Right ventricle myocardium inferior (tissue), 1 donor: ENCODE data around the gene GAB2. TPM values are rescaled to one million over a fixed set of nuclear protein-coding genes. Genes with fewer than 3 reads are reported as not detected.
"Not testable (repeated sequence)": the region's sequence is repeated elsewhere in the genome, so short reads cannot be mapped to it uniquely, and the experiment has no call there.

ENCODE experiments used
- ATAC-seq: fragments of 200-7000 bp; cut with Tn5 transposase; one replicate; pipeline ENCODE4 v1.9.1; 2020; ENCODE audit warnings: mild to moderate bottlenecking, moderate library complexity
- DNase-seq: peaks from one replicate; pipeline ENCODE4 v3.0.0; 2021; ENCODE audit errors: missing footprints
- intact Hi-C: fragments of 100-400 bp; cut with DNase I; formaldehyde crosslinking; loops from one replicate; pipeline ENCODE4 v1.11.0; 2022
- total RNA-seq: library from RNA; stranded (reverse); fragmentation: NEBNext Ultra II Directional; extraction: Animal tissue kit (Norgen Biotek cat#: 25700); gene quantifications from one replicate; pipeline ENCODE4 v1.2.1, GENCODE V29; 2021
- donor health status: DM: no; HTN: yes; CAD: no; lungs with severe emphysema.

The GAB2 gene
- total RNA-seq, 1 donor from 2014 or later, result 15.6 TPM

GRCh38 chr11:78300108-78300839 lies 117.3 kb downstream of the GAB2 start:
- intact Hi-C loops, result no loop called here
- DNase-seq (no peak), ATAC-seq (no peak)

GRCh38 chr11:78299000-78299710 lies 118.5 kb downstream of the GAB2 start:
- no peak for ATAC-seq
- intact Hi-C loops, result no loop called here
- no peak for DNase-seq

- intact Hi-C loops, result no loop called here
- ATAC-seq (no peak), DNase-seq (no peak)
Measured at GRCh38 chr11:78298291-78298771, 119.3 kb downstream of the GAB2 start.

- peak; percentile 42 for ATAC-seq
- DNase-seq, result no peak
- intact Hi-C loops, result no loop called here
Measured at GRCh38 chr11:78295991-78296930, 121.4 kb downstream of the GAB2 start.

- ATAC-seq, result no peak
- no peak for DNase-seq
- intact Hi-C loops, result no loop called here
Measured at GRCh38 chr11:78295347-78295746, 122.3 kb downstream of the GAB2 start.

GRCh38 chr11:78294100-78294499 lies 123.5 kb downstream of the GAB2 start:
- intact Hi-C loops, ATAC-seq, DNase-seq: not testable (repeated sequence)

GRCh38 chr11:78293536-78293935 lies 124.1 kb downstream of the GAB2 start:
- no peak for ATAC-seq
- no peak for DNase-seq
- intact Hi-C loops, result no loop called here

- intact Hi-C loops, result no loop called here
- ATAC-seq, result no peak
- no peak for DNase-seq
Measured at GRCh38 chr11:78292109-78292803, 125.4 kb downstream of the GAB2 start.

- ATAC-seq, result no peak
- no peak for DNase-seq
- intact Hi-C loops, result no loop called here
Measured at GRCh38 chr11:78291503-78292108, 126.0 kb downstream of the GAB2 start.

- peak; percentile 69 for ATAC-seq
- intact Hi-C loops, result no loop called here
Measured at GRCh38 chr11:78290293-78291176, 127.1 kb downstream of the GAB2 start.

GRCh38 chr11:78289552-78290292 lies 127.9 kb downstream of the GAB2 start:
- intact Hi-C loops, result no loop called here
- DNase-seq, result no peak
- ATAC-seq, result no peak

More at GRCh38 chr11:78290293-78291176, 127.1 kb downstream of the GAB2 start:
- DNase-seq, result no peak

- ATAC-seq (no peak), DNase-seq (no peak)
- intact Hi-C loops, result no loop called here
Measured at GRCh38 chr11:78284260-78284659, 133.4 kb downstream of the GAB2 start.

- ATAC-seq, result no peak
- DNase-seq, result no peak
- intact Hi-C loops, result no loop called here
Measured at GRCh38 chr11:78282821-78283220, 134.8 kb downstream of the GAB2 start.

GRCh38 chr11:78281511-78281910 lies 136.1 kb downstream of the GAB2 start:
- ATAC-seq (no peak), DNase-seq (no peak)
- intact Hi-C loops, result no loop called here

GRCh38 chr11:78277314-78277994 lies 140.2 kb downstream of the GAB2 start:
- ATAC-seq (no peak), DNase-seq (no peak)
- intact Hi-C loops, result no loop called here

GRCh38 chr11:78276311-78276710 lies 141.3 kb downstream of the GAB2 start:
- ATAC-seq (no peak), DNase-seq (no peak)
- intact Hi-C loops, result no loop called here
